CD4-positive, CD25-positive, alpha-beta regulatory T cell (primary cell): Measurements from ENCODE around the gene CERS6. TPM values are rescaled to one million over a fixed set of nuclear protein-coding genes. Genes with fewer than 3 reads are reported as not detected.
"Not testable (repeated sequence)": the region's sequence is repeated elsewhere in the genome, so short reads cannot be mapped to it uniquely, and the experiment has no call there.

Experiments
- ATAC-seq, 2 donors: fragments of 150-1000 bp; cut with Tn5 transposase; one replicate each; pipeline ENCODE4 v1.10.0; 2021; ENCODE audit warnings: low read depth in 2 of 2, moderate number of reproducible peaks in 2 of 2, moderate library complexity in 1 of 2
- DNase-seq, 3 donors: peaks; one replicate each; pipeline versions ENCODE4 v3.0.0 to v3.0.0-alpha.2; 2012 to 2022; ENCODE audit warnings: mixed read lengths in 1 of 3
- H3K27ac ChIP-seq: one replicate; pipeline ENCODE4 v1.7.0; 2013; ENCODE audit warnings: mild to moderate bottlenecking, low read length; ENCODE audit not compliant: insufficient read depth, poor library complexity, severe bottlenecking
- H3K27me3 ChIP-seq: one replicate; pipeline ENCODE4 v1.7.0; 2013; ENCODE audit warnings: low read length; ENCODE audit not compliant: control insufficient read depth, insufficient read depth
- H3K36me3 ChIP-seq: one replicate; pipeline ENCODE4 v1.7.0; 2013; ENCODE audit warnings: mild to moderate bottlenecking, low read length, moderate library complexity; ENCODE audit not compliant: control insufficient read depth, insufficient read depth
- H3K4me1 ChIP-seq: 2 replicates; pipeline ENCODE4 v1.7.0; 2013; ENCODE audit warnings: mild to moderate bottlenecking, low read length; ENCODE audit not compliant: insufficient read depth, control insufficient read depth, poor library complexity, severe bottlenecking
- H3K4me3 ChIP-seq: one replicate; pipeline ENCODE4 v1.7.0; 2013; ENCODE audit warnings: low read depth, mild to moderate bottlenecking, low read length, moderate library complexity
- H3K9me3 ChIP-seq, 2 experiments: 1 replicate in 1 of 2; 2 replicates in 1 of 2; pipeline ENCODE4 v1.7.0; 2013; ENCODE audit warnings: low read length in 2 of 2, mild to moderate bottlenecking in 1 of 2, moderate library complexity in 1 of 2; ENCODE audit not compliant: control insufficient read depth in 2 of 2
- H3K27ac Mint-ChIP-seq, 3 donors: one replicate each; pipeline ENCODE4 v1.8.0; 2020 to 2022; ENCODE audit warnings: mild to moderate bottlenecking in 3 of 3, mixed read lengths in 3 of 3, moderate library complexity in 2 of 3
- H3K27me3 Mint-ChIP-seq: one replicate; pipeline ENCODE4 v1.8.0; 2022; ENCODE audit warnings: mild to moderate bottlenecking, mixed read lengths
- H3K36me3 Mint-ChIP-seq: one replicate; pipeline ENCODE4 v1.8.0; 2020; ENCODE audit warnings: mixed read lengths
- H3K4me1 Mint-ChIP-seq, 4 donors: one replicate each; pipeline ENCODE4 v1.8.0; 2020 to 2022; ENCODE audit warnings: mixed read lengths in 4 of 4, mild to moderate bottlenecking in 1 of 4
- H3K4me3 Mint-ChIP-seq, 4 donors: one replicate each; pipeline ENCODE4 v1.8.0; 2020 to 2022; ENCODE audit warnings: mild to moderate bottlenecking in 4 of 4, mixed read lengths in 4 of 4, moderate library complexity in 3 of 4
- H3K9me3 Mint-ChIP-seq, 7 donors: one replicate each; pipeline ENCODE4 v1.8.0; 2020 to 2022; ENCODE audit warnings: mixed read lengths in 7 of 7, mild to moderate bottlenecking in 3 of 7, moderate library complexity in 2 of 7
- polyA plus RNA-seq, 4 donors: library from polyadenylated mRNA; unstranded; fragments of 300-500 nt; fragmentation: Illumina TruSeq; gene quantifications; one replicate each; pipeline ENCODE4 v1.2.3, GENCODE V29; 2021
- total RNA-seq: library from RNA; stranded (reverse); gene quantifications from one replicate; pipeline ENCODE4 v1.2.3, GENCODE V29; 2022

CERS6 gene
- total and polyA plus RNA-seq, 5 donors from 2014 or later: 1.3 to 5.3 (median 3.6) TPM

- no peaks in the 10 kb centered on the region for H3K36me3 Mint-ChIP-seq
- H3K4me1 Mint-ChIP-seq: peaks cover 0 to 3% (median 0%) of the 10 kb centered on the region in 4 donors
- DNase-seq (no peak), ATAC-seq (no peak)
- no peaks in the 10 kb centered on the region for H3K9me3 ChIP-seq
- no peaks in the 10 kb centered on the region for H3K4me1 ChIP-seq
- H3K4me3 ChIP-seq: no peak overlapping the region
- H3K27ac Mint-ChIP-seq: no peak overlapping the region
- no peaks in the 10 kb centered on the region for H3K27me3 ChIP-seq
- no peak overlapping the region for H3K4me3 Mint-ChIP-seq
- peaks cover 4% of the 10 kb centered on the region for H3K27me3 Mint-ChIP-seq
- H3K36me3 ChIP-seq: no peaks in the 10 kb centered on the region
- H3K9me3 Mint-ChIP-seq: peaks cover 0 to 4% (median 0%) of the 10 kb centered on the region in 7 donors
- no peak overlapping the region for H3K27ac ChIP-seq
Measured at GRCh38 chr2:168652997-168653921, 197.2 kb downstream of the CERS6 start.

GRCh38 chr2:168654705-168655104 lies 198.6 kb downstream of the CERS6 start:
- H3K9me3 ChIP-seq: no peaks in the 10 kb centered on the region
- Mint-ChIP-seq H3K27me3 (peaks cover 4% of the 10 kb centered on the region), H3K27ac (no peak overlapping the region), H3K4me3 (no peak overlapping the region), H3K9me3 (peaks cover 0 to 4% (median 0%) of the 10 kb centered on the region in 7 donors), H3K36me3 (no peaks in the 10 kb centered on the region), H3K4me1 (peaks cover 0 to 3% (median 0%) of the 10 kb centered on the region in 4 donors)
- no peaks in the 10 kb centered on the region for H3K36me3 ChIP-seq
- no peak overlapping the region for H3K27ac ChIP-seq
- H3K4me1 ChIP-seq: no peaks in the 10 kb centered on the region
- no peaks in the 10 kb centered on the region for H3K27me3 ChIP-seq
- DNase-seq (no peak), ATAC-seq (no peak)
- no peak overlapping the region for H3K4me3 ChIP-seq

GRCh38 chr2:168655207-168655606 lies 199.1 kb downstream of the CERS6 start:
- H3K9me3 Mint-ChIP-seq: peaks cover 0 to 4% (median 0%) of the 10 kb centered on the region in 7 donors
- Histone ChIP-seq H3K9me3 (no peaks in the 10 kb centered on the region), H3K4me1 (no peaks in the 10 kb centered on the region), H3K27ac (no peak overlapping the region), H3K4me3 (no peak overlapping the region), H3K36me3 (no peaks in the 10 kb centered on the region), H3K27me3 (no peaks in the 10 kb centered on the region)
- H3K27ac Mint-ChIP-seq: no peak overlapping the region
- no peaks in the 10 kb centered on the region for H3K4me1 Mint-ChIP-seq
- H3K36me3 Mint-ChIP-seq: no peaks in the 10 kb centered on the region
- no peak overlapping the region for H3K4me3 Mint-ChIP-seq
- peaks cover 4% of the 10 kb centered on the region for H3K27me3 Mint-ChIP-seq
- ATAC-seq (no peak), DNase-seq (no peak)

- ATAC-seq, H3K27me3 ChIP-seq, H3K4me1 ChIP-seq, H3K4me1 Mint-ChIP-seq, H3K4me3 Mint-ChIP-seq, H3K27ac Mint-ChIP-seq, H3K36me3 Mint-ChIP-seq, H3K9me3 ChIP-seq, H3K27me3 Mint-ChIP-seq, DNase-seq, H3K36me3 ChIP-seq, H3K27ac ChIP-seq, H3K9me3 Mint-ChIP-seq, H3K4me3 ChIP-seq: not testable (repeated sequence)
Measured at GRCh38 chr2:168657378-168657777, 201.3 kb downstream of the CERS6 start.

- ATAC-seq (no peak), DNase-seq (no peak)
- Histone ChIP-seq H3K27ac (no peak overlapping the region), H3K27me3 (no peaks in the 10 kb centered on the region), H3K36me3 (no peaks in the 10 kb centered on the region), H3K9me3 (no peaks in the 10 kb centered on the region), H3K4me1 (no peaks in the 10 kb centered on the region), H3K4me3 (no peak overlapping the region)
- Mint-ChIP-seq H3K9me3 (peaks cover 0 to 4% (median 0%) of the 10 kb centered on the region in 7 donors), H3K27me3 (peaks cover 4% of the 10 kb centered on the region), H3K4me1 (no peaks in the 10 kb centered on the region), H3K4me3 (no peak overlapping the region), H3K36me3 (no peaks in the 10 kb centered on the region), H3K27ac (no peak overlapping the region)
Measured at GRCh38 chr2:168658706-168659105, 202.6 kb downstream of the CERS6 start.

GRCh38 chr2:168660870-168661862 lies 205.1 kb downstream of the CERS6 start:
- Mint-ChIP-seq H3K27ac (no peak overlapping the region), H3K36me3 (no peaks in the 10 kb centered on the region), H3K9me3 (peaks cover 0 to 1% (median 0%) of the 10 kb centered on the region in 7 donors), H3K4me3 (no peak overlapping the region), H3K4me1 (peaks cover 1 to 8% (median 5%) of the 10 kb centered on the region in 4 donors), H3K27me3 (no peaks in the 10 kb centered on the region)
- no peaks in the 10 kb centered on the region for H3K9me3 ChIP-seq
- DNase-seq: no peak
- H3K4me1 ChIP-seq: no peaks in the 10 kb centered on the region
- ATAC-seq: no peak
- no peaks in the 10 kb centered on the region for H3K27me3 ChIP-seq
- no peak overlapping the region for H3K4me3 ChIP-seq
- no peaks in the 10 kb centered on the region for H3K36me3 ChIP-seq
- no peak overlapping the region for H3K27ac ChIP-seq

GRCh38 chr2:168661863-168662256 lies 205.8 kb downstream of the CERS6 start:
- no peaks in the 10 kb centered on the region for H3K36me3 ChIP-seq
- H3K9me3 Mint-ChIP-seq: peaks cover 0 to 1% (median 0%) of the 10 kb centered on the region in 7 donors
- no peak overlapping the region for H3K4me3 ChIP-seq
- H3K27ac Mint-ChIP-seq: no peak overlapping the region
- H3K4me1 Mint-ChIP-seq: peaks cover 4 to 12% (median 8%) of the 10 kb centered on the region in 4 donors
- H3K27me3 ChIP-seq: no peaks in the 10 kb centered on the region
- no peak overlapping the region for H3K4me3 Mint-ChIP-seq
- no peaks in the 10 kb centered on the region for H3K36me3 Mint-ChIP-seq
- DNase-seq: no peak
- ATAC-seq: no peak
- no peaks in the 10 kb centered on the region for H3K9me3 ChIP-seq
- H3K27ac ChIP-seq: no peak overlapping the region
- H3K4me1 ChIP-seq: no peaks in the 10 kb centered on the region
- H3K27me3 Mint-ChIP-seq: no peaks in the 10 kb centered on the region
